Measurements from ENCODE around the gene ZSCAN2.
"Not testable (repeated sequence)": the region's sequence is repeated elsewhere in the genome, so short reads cannot be mapped to it uniquely, and the experiment has no call there.

ZSCAN2 gene

DNA sequence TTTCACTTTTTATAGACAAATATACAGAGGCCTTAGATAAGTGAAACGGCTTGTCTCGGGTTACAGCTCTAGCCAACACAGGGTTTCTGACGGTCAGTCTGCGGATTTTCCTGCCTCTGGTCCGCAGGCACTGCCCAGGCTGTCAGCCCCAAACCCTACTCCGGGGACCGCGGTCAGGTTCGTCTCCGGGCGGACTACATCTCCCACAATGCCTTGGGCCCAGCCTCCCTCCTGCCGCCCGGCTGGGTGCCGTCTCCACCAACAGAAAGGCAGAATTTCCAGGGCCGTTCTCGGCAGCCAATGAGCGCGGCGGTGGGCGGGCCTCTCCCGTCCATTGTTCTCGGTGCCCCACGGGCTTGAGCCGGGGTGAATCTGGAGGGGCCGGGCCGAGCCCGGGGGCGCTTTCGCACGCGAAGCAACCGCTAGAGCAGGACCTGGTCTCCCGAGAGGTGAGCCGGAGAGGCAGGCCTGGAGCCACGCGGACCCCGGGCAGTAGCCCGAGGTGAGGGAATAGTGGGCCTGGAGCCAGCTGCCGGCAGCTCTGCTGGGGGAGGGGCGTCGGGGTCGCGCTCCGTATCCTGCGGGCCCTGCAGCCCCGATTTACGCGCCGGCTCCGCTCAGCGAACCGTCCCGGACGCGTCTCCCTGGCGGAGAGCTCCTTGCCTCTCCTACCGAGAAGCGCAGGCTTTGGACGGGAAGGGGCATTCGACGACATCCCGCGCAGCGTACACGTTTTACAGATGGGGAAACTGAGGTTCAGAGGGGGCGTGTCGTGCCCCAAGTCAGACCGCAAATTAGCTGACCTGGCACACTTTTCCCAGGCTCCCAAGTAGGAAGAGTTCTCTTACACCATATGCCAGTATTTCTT, at the start of gene ZSCAN2:
ZSCAN2 (plus strand) TSS at position 323 of the 868 bp plus-strand sequence. CDS start 2,919 bp downstream, outside the sequence.
- Histone ChIP-seq H3K9me3 (ENCODE audit: control insufficient read depth, low read length) (no peaks in the 10 kb centered on the region), H3K9ac (ENCODE audit: low read length) (peak within 1 kb of the TSS; percentile 85), H3K36me3 (ENCODE audit: control insufficient read depth, insufficient read depth, low read length) (no peaks in the 10 kb centered on the region), H3K27me3 (ENCODE audit: control insufficient read depth, insufficient read depth, low read length) (no peaks in the 10 kb centered on the region), H3K4me3 (ENCODE audit: low read length) (peak within 1 kb of the TSS; percentile 100), H3K4me1 (ENCODE audit: control insufficient read depth, insufficient read depth, low read length) (peaks cover 22% of the 10 kb centered on the region)

DNA sequence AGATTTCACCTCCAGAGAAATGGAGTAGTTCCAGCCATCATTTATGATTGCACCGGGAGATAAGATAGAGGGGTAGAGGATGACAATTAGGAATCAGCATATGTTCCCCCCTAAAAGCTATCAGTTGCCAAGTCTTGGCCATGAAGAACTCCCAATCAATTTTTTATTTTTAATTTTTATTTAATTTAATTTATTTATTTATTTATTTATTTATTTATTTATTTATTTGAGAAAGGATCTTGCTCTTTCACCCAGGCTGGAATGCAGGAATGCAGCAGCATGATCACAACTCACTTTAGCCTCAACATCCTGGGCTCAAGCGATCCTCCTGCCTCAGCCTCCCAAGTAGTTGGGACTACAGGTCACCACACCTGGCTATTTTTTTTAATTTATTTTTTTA, 49.2 kb upstream of the ZSCAN2 start:
- H3K4me3 ChIP-seq (ENCODE audit: low read length); H3K4me1 ChIP-seq (ENCODE audit: control insufficient read depth, insufficient read depth, low read length); H3K36me3 ChIP-seq (ENCODE audit: control insufficient read depth, insufficient read depth, low read length); H3K27me3 ChIP-seq (ENCODE audit: control insufficient read depth, insufficient read depth, low read length); H3K9ac ChIP-seq (ENCODE audit: low read length); H3K9me3 ChIP-seq (ENCODE audit: control insufficient read depth, low read length): not testable (repeated sequence)

DNA sequence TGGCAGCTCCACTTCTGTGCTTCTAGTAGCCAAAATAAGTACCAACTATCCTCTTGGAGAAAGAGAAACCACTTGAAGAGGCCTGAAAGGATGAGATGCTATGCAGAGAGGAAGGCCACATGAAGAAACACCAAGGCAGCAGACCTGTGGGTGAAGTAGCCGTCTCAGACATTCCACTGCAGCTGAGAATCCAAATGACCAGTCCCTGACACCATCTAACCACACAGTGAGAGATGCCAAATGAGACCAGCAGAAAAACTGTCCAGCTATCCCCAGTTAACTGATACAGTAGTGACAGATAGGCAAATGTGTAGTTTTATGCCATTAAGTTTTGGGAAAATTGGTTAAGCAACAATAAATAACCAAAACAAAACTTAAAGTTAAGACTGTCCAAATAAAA, 47.9 kb upstream of the ZSCAN2 start:
- Histone ChIP-seq H3K27me3 (ENCODE audit: control insufficient read depth, insufficient read depth, low read length) (no peaks in the 10 kb centered on the region), H3K4me1 (ENCODE audit: control insufficient read depth, insufficient read depth, low read length) (no peaks in the 10 kb centered on the region), H3K9me3 (ENCODE audit: control insufficient read depth, low read length) (no peaks in the 10 kb centered on the region), H3K4me3 (ENCODE audit: low read length) (no peak overlapping the region), H3K36me3 (ENCODE audit: control insufficient read depth, insufficient read depth, low read length) (no peaks in the 10 kb centered on the region), H3K9ac (ENCODE audit: low read length) (no peak overlapping the region)

DNA sequence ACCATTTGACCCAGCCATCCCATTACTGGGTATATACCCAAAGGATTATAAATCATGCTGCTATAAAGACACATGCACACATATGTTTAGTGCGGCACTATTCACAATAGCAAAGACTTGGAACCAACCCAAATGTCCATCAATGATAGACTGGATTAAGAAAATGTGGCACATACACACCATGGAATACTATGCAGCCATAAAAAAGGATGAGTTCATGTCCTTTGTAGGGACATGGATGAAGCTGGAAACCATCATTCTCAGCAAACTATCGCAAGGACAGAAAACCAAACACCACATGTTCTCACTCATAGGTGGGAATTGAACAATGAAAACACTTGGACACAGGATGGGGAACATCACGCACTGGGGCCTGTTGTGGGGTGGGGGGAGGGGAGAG, 44.1 kb upstream of the ZSCAN2 start:
- H3K4me3 ChIP-seq (ENCODE audit: low read length); H3K27me3 ChIP-seq (ENCODE audit: control insufficient read depth, insufficient read depth, low read length); H3K9me3 ChIP-seq (ENCODE audit: control insufficient read depth, low read length); H3K4me1 ChIP-seq (ENCODE audit: control insufficient read depth, insufficient read depth, low read length); H3K9ac ChIP-seq (ENCODE audit: low read length); H3K36me3 ChIP-seq (ENCODE audit: control insufficient read depth, insufficient read depth, low read length): not testable (repeated sequence)

DNA sequence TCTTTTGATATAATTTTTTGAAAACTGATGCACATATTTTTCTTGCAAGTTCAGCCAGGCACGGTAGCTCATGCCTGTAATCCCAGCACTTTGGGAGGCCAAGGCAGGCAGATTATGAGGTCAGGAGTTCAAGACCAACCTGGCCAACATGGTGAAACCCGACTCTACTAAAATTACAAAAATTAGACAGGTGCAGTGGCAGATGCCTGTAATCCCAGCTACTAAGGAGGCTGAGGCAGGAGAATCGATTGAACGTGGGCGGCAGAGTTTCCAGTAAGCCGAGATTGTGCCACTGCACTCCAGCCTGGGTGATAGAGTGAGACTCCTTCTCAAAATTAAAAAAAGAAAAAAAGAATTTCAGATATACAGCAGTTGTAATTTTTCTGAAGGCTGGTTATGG, 32.8 kb upstream of the ZSCAN2 start:
- not testable (repeated sequence) for H3K9ac ChIP-seq (ENCODE audit: low read length); H3K36me3 ChIP-seq (ENCODE audit: control insufficient read depth, insufficient read depth, low read length); H3K4me1 ChIP-seq (ENCODE audit: control insufficient read depth, insufficient read depth, low read length); H3K4me3 ChIP-seq (ENCODE audit: low read length); H3K27me3 ChIP-seq (ENCODE audit: control insufficient read depth, insufficient read depth, low read length); H3K9me3 ChIP-seq (ENCODE audit: control insufficient read depth, low read length)

DNA sequence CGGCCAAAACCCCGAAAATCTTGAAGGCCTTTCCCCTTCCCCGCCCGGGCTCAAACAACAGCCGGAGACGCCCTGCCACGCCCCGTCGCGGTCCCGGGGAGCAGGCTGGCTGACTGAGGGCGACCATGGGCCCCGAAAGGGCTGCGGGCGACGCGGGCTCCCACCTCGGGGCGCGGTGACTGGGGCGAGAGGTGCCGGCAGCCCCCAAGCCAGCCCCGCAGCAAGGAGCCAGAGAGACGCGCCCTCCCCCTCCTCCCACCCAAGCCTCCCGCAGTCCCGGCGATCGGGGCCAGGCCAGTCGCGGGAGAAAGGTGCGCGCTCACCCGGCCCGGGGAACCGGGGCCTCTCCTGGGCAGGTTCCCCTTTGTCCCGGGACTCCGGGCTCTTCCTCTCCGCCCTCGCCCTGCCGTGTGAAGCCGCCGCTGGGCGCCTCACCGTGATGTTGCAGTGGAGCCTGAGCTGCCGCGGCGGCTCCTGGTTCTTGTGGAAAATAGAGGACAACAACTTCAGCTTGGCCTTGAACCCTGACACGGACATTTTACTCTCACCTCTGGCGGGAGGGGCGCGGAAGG, 30.6 kb upstream of the ZSCAN2 start:
- H3K4me1 ChIP-seq (ENCODE audit: control insufficient read depth, insufficient read depth, low read length) = peaks cover 5% of the 10 kb centered on the region
- H3K9ac ChIP-seq (ENCODE audit: low read length) = peak overlapping the region; percentile 92
- peak overlapping the region; percentile 46 for H3K4me3 ChIP-seq (ENCODE audit: low read length)
- H3K36me3 ChIP-seq (ENCODE audit: control insufficient read depth, insufficient read depth, low read length) = no peaks in the 10 kb centered on the region
- H3K9me3 ChIP-seq (ENCODE audit: control insufficient read depth, low read length) = no peaks in the 10 kb centered on the region
- no peaks in the 10 kb centered on the region for H3K27me3 ChIP-seq (ENCODE audit: control insufficient read depth, insufficient read depth, low read length)

DNA sequence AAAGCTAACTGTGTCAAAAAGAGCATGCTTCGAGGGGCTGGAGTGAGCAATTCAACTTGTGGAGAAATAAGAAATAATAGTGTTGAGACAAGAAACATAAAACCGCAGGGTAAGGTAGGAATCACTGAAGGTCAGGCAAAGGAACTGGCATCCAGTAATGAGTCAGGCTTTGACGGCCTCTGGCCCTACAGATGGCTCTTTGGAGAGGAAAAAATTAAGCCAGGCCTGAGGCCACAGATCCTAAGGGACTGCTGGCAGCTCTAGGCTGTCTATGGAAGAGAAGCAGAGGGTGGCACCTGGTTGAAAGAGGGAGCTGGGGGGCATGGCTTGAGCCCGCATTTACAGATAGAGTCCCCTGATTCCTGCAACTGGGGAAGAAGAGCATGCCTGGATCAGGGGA, 28.6 kb upstream of the ZSCAN2 start:
- Histone ChIP-seq H3K36me3 (ENCODE audit: control insufficient read depth, insufficient read depth, low read length) (no peaks in the 10 kb centered on the region), H3K9me3 (ENCODE audit: control insufficient read depth, low read length) (no peaks in the 10 kb centered on the region), H3K4me3 (ENCODE audit: low read length) (no peak overlapping the region), H3K27me3 (ENCODE audit: control insufficient read depth, insufficient read depth, low read length) (no peaks in the 10 kb centered on the region), H3K9ac (ENCODE audit: low read length) (no peak overlapping the region), H3K4me1 (ENCODE audit: control insufficient read depth, insufficient read depth, low read length) (peaks cover 5% of the 10 kb centered on the region)

DNA sequence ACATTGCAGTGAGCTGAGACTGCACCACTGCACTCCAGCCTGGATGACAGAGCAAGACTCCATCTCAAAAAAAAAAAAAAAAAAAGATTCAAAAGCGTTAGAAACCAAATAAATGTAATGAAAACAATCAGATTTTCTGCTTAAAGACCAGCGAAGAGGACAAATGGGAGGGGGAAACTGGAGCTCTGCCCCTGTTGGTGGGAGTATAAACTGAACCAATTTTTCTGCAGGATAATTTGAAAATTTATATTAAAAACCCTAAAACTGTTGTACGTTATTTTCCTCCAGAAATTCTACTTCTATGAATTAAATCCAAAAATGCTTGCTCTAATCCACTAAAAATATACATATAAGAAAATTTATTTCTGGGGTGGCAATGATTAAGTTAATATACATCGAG, 25.3 kb upstream of the ZSCAN2 start:
- H3K4me3 ChIP-seq (ENCODE audit: low read length) = no peak overlapping the region
- H3K9me3 ChIP-seq (ENCODE audit: control insufficient read depth, low read length) = no peaks in the 10 kb centered on the region
- peaks cover 3% of the 10 kb centered on the region for H3K4me1 ChIP-seq (ENCODE audit: control insufficient read depth, insufficient read depth, low read length)
- no peak overlapping the region for H3K9ac ChIP-seq (ENCODE audit: low read length)
- H3K27me3 ChIP-seq (ENCODE audit: control insufficient read depth, insufficient read depth, low read length) = no peaks in the 10 kb centered on the region
- H3K36me3 ChIP-seq (ENCODE audit: control insufficient read depth, insufficient read depth, low read length) = no peaks in the 10 kb centered on the region

DNA sequence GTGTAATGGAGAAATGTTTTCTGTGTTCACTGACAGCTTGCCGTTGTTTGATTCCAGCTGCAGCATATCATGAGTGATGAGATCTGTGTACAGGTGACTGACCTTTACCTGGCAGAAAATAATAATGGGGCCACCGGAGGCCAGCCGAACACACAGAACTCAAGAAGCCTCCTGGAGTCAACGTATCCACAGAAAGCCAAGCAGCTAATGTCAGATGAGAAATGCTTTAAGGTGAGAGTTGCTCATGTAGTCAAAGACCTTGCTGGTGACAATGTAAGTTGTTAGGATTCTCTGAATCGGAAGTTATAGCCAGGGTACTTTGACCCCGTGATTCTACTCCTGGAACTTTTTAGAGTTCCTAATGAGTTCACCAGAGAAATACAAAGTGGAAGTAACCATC, 22.9 kb upstream of the ZSCAN2 start:
- not testable (repeated sequence) for H3K9ac ChIP-seq (ENCODE audit: low read length); H3K27me3 ChIP-seq (ENCODE audit: control insufficient read depth, insufficient read depth, low read length); H3K4me3 ChIP-seq (ENCODE audit: low read length); H3K4me1 ChIP-seq (ENCODE audit: control insufficient read depth, insufficient read depth, low read length); H3K9me3 ChIP-seq (ENCODE audit: control insufficient read depth, low read length); H3K36me3 ChIP-seq (ENCODE audit: control insufficient read depth, insufficient read depth, low read length)

DNA sequence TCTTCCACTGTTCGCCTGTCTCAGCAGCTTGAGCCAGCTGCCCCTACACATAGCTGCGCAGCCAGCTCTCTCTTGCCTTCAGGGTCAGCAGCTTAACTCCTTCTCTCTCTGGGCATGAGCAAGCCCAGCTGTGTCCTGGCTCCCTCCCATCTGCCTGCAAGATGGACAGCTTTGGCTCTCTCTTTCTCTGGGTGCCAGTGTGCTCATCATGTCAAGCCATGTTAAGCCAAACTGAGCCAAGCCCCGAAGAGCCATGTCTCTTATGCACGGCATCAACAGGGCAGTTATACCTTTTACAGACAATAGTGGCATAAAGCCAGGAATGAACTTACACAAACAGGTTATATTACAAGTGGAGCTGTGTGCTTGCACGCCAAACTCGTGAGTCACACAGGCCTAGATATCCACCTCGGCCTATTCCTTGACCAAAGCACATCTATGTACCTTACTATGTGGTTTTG, 21.5 kb upstream of the ZSCAN2 start:
- not testable (repeated sequence) for H3K4me3 ChIP-seq (ENCODE audit: low read length); H3K4me1 ChIP-seq (ENCODE audit: control insufficient read depth, insufficient read depth, low read length); H3K9me3 ChIP-seq (ENCODE audit: control insufficient read depth, low read length); H3K27me3 ChIP-seq (ENCODE audit: control insufficient read depth, insufficient read depth, low read length); H3K36me3 ChIP-seq (ENCODE audit: control insufficient read depth, insufficient read depth, low read length); H3K9ac ChIP-seq (ENCODE audit: low read length)

DNA sequence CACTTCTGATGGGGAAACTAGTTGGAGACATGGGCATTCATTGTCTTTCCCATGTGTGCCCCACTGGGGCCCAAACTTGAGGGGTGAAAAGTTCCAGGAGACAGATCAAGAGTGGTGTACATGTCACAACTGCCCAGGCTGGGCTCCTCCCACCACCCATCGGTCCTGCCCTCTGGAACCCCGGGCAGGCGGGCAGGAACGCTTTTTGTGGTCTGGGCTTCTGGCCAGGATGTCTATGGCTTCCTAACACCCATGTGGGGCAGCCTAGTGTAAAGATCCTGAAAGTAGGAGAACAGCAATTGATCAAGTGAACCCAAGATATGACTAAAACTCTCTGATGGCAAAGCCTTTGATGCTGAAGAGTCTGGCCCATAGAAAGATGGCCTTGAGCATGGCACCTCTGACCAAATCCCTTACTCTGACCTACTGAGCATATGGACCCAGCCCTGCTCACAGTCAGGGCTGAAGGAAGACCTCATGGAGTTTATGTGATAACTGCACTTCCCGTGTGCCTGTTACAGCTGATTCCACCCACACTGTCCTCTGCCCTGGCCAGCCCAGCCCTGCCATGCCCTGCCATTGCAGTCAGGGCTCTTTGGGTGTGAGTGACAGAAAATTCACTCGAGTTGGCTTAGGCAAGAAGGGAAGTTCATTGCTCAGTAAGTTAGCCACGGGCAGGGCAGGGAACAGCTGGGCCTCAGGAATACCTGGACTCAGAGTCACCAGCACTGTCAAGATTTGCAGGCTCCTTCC, 19.0 kb upstream of the ZSCAN2 start:
- H3K4me3 ChIP-seq (ENCODE audit: low read length); H3K27me3 ChIP-seq (ENCODE audit: control insufficient read depth, insufficient read depth, low read length); H3K9ac ChIP-seq (ENCODE audit: low read length); H3K9me3 ChIP-seq (ENCODE audit: control insufficient read depth, low read length); H3K36me3 ChIP-seq (ENCODE audit: control insufficient read depth, insufficient read depth, low read length); H3K4me1 ChIP-seq (ENCODE audit: control insufficient read depth, insufficient read depth, low read length): not testable (repeated sequence)

DNA sequence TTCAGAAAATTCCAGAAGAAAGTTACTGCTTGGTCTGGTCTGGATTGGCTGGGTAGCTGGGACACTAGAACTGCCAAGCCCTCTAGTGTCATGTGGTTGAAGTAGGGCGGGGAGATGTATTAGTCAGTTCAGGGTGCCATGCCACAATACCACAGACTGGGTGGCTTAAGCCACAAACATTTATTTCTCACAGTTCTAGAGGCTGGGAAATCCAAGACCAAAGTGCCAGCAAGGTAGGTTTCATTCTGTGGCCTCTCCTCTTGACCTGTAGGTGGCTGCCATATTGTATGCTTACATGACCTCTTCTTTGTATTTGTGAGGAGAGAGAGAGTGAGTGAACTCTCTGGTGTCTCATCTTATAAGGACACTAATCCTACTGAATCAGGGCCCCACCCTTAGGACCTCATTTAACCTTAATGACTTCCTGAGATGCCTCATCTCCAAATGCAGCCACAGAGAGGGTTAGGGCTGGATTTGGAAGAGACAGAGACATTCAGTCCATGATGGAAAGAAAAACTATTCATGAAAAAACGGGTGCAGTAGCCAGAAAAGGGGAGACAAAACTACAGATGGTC, 18.1 kb upstream of the ZSCAN2 start:
- H3K4me1 ChIP-seq (ENCODE audit: control insufficient read depth, insufficient read depth, low read length) = peaks cover 4% of the 10 kb centered on the region
- H3K9ac ChIP-seq (ENCODE audit: low read length) = no peak overlapping the region
- H3K9me3 ChIP-seq (ENCODE audit: control insufficient read depth, low read length) = no peaks in the 10 kb centered on the region
- no peak overlapping the region for H3K4me3 ChIP-seq (ENCODE audit: low read length)
- no peaks in the 10 kb centered on the region for H3K36me3 ChIP-seq (ENCODE audit: control insufficient read depth, insufficient read depth, low read length)
- no peaks in the 10 kb centered on the region for H3K27me3 ChIP-seq (ENCODE audit: control insufficient read depth, insufficient read depth, low read length)

Measured in mucosa of stomach (tissue), 1 donor.